Measurements from ENCODE around the gene OTOL1.
"Not testable (repeated sequence)": the region's sequence is repeated elsewhere in the genome, so short reads cannot be mapped to it uniquely, and the experiment has no call there.

DNA sequence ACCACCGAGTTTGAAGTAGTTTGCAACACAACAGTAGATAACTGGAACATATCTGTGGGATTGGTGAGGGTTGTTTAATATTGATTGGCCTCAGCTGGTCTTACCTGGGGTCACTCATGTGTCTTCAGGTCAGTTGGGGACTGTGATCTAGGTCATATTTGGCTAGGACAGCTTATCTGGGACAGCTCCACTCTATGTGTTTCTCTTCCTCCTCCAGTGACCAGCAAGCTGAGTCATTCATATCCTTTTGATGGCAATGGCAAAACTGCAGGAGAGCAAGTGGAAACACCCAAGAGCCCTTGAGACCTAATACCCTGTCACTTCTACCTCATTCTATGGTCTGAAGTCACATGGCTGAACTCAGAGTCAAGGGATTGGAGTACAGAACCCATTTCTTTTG is 5.8 kb upstream of the OTOL1 start:
- TF ChIP-seq, protein P1, sequence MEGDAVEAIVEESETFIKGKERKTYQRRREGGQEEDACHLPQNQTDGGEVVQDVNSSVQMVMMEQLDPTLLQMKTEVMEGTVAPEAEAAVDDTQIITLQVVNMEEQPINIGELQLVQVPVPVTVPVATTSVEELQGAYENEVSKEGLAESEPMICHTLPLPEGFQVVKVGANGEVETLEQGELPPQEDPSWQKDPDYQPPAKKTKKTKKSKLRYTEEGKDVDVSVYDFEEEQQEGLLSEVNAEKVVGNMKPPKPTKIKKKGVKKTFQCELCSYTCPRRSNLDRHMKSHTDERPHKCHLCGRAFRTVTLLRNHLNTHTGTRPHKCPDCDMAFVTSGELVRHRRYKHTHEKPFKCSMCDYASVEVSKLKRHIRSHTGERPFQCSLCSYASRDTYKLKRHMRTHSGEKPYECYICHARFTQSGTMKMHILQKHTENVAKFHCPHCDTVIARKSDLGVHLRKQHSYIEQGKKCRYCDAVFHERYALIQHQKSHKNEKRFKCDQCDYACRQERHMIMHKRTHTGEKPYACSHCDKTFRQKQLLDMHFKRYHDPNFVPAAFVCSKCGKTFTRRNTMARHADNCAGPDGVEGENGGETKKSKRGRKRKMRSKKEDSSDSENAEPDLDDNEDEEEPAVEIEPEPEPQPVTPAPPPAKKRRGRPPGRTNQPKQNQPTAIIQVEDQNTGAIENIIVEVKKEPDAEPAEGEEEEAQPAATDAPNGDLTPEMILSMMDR (IDR thresholded peaks at IDR 0.05): not testable (repeated sequence)
- TF ChIP-seq POLR2A (IDR thresholded peaks at IDR 0.05): not testable (repeated sequence)
